ENCODE measurements around the gene CHCHD3. TPM values are rescaled to one million over a fixed set of nuclear protein-coding genes. Genes with fewer than 3 reads are reported as not detected.

Gene CHCHD3
- total and polyA plus RNA-seq, 7 experiments from 2014 or later: 25.6 to 49.7 (median 38.6) TPM

GRCh38 chr7:133003052-133003910 lies 78.6 kb downstream of the CHCHD3 start:
- ChIA-PET POLR2A (no interaction called here), CTCF (no interaction called here)
- Mint-ChIP-seq H3K9me3 (peaks cover 3 to 31% (median 7%) of the 10 kb centered on the region in 11 donors), H3K36me3 (peaks cover 14 to 39% (median 30%) of the 10 kb centered on the region in 5 donors), H3K27ac (no peak overlapping the region), H3K27me3 (no peaks in the 10 kb centered on the region), H3K4me1 (peaks cover 0 to 40% (median 34%) of the 10 kb centered on the region in 7 donors), H3K4me3 (peak overlapping the region in 1 of 10 donors; percentile 13)
- no peaks in the 10 kb centered on the region for H3K27me3 ChIP-seq (ENCODE audit: control insufficient read depth in 2 of 2, insufficient read depth in 2 of 2, low read length in 2 of 2)
- no peak overlapping the region for H3K4me3 ChIP-seq (ENCODE audit: low read length)
- ATAC-seq (no peak), DNase-seq (no peak)
- H3K27ac ChIP-seq (ENCODE audit: low read depth, low read length): no peak overlapping the region
- intact Hi-C loops (cut with micrococcal nuclease): no loop called here
- no peaks in the 10 kb centered on the region for H3K4me1 ChIP-seq (ENCODE audit: control insufficient read depth in 2 of 2, insufficient read depth in 2 of 2, low read length in 2 of 2)
- no peaks in the 10 kb centered on the region for H3K36me3 ChIP-seq (ENCODE audit: control insufficient read depth in 2 of 3, insufficient read depth in 3 of 3, low read length in 3 of 3)
- no peaks in the 10 kb centered on the region for H3K9me3 ChIP-seq (ENCODE audit: control insufficient read depth in 2 of 3, low read length in 3 of 3)

GRCh38 chr7:133001727-133002126 lies 80.2 kb downstream of the CHCHD3 start:
- Histone ChIP-seq H3K4me1 (ENCODE audit: control insufficient read depth in 2 of 2, insufficient read depth in 2 of 2, low read length in 2 of 2) (no peaks in the 10 kb centered on the region), H3K27me3 (ENCODE audit: control insufficient read depth in 2 of 2, insufficient read depth in 2 of 2, low read length in 2 of 2) (no peaks in the 10 kb centered on the region), H3K36me3 (ENCODE audit: control insufficient read depth in 2 of 3, insufficient read depth in 3 of 3, low read length in 3 of 3) (no peaks in the 10 kb centered on the region), H3K27ac (ENCODE audit: low read depth, low read length) (no peak overlapping the region), H3K9me3 (ENCODE audit: control insufficient read depth in 2 of 3, low read length in 3 of 3) (no peaks in the 10 kb centered on the region), H3K4me3 (ENCODE audit: low read length) (no peak overlapping the region)
- Mint-ChIP-seq H3K4me1 (peaks cover 0 to 41% (median 34%) of the 10 kb centered on the region in 7 donors), H3K36me3 (peaks cover 6 to 25% (median 14%) of the 10 kb centered on the region in 5 donors), H3K4me3 (no peak overlapping the region), H3K27me3 (no peaks in the 10 kb centered on the region), H3K27ac (peak overlapping the region in 1 of 9 donors; percentile 9), H3K9me3 (peaks cover 0 to 15% (median 0%) of the 10 kb centered on the region in 11 donors)
- ChIA-PET POLR2A (no interaction called here), CTCF (interaction anchor here (0.5 kb wide), 1 partner anchor 202 kb away, joined by 7 read pairs; no protein-coding TSS in a partner anchor)
- intact Hi-C loops (cut with micrococcal nuclease): no loop called here
- no peak for ATAC-seq
- DNase-seq: no peak

GRCh38 chr7:132999845-133000244 lies 82.0 kb downstream of the CHCHD3 start:
- Histone ChIP-seq H3K4me3 (ENCODE audit: low read length) (no peak overlapping the region), H3K27me3 (ENCODE audit: control insufficient read depth in 2 of 2, insufficient read depth in 2 of 2, low read length in 2 of 2) (no peaks in the 10 kb centered on the region), H3K9me3 (ENCODE audit: control insufficient read depth in 2 of 3, low read length in 3 of 3) (no peaks in the 10 kb centered on the region), H3K27ac (ENCODE audit: low read depth, low read length) (no peak overlapping the region), H3K4me1 (ENCODE audit: control insufficient read depth in 2 of 2, insufficient read depth in 2 of 2, low read length in 2 of 2) (no peaks in the 10 kb centered on the region), H3K36me3 (ENCODE audit: control insufficient read depth in 2 of 3, insufficient read depth in 3 of 3, low read length in 3 of 3) (no peaks in the 10 kb centered on the region)
- Mint-ChIP-seq H3K9me3 (peaks cover 0 to 5% (median 0%) of the 10 kb centered on the region in 11 donors), H3K4me1 (peaks cover 0 to 55% (median 47%) of the 10 kb centered on the region in 7 donors), H3K27me3 (no peaks in the 10 kb centered on the region), H3K4me3 (no peak overlapping the region), H3K36me3 (peaks cover 2 to 18% (median 9%) of the 10 kb centered on the region in 5 donors), H3K27ac (no peak overlapping the region)
- CTCF ChIA-PET: no interaction called here
- intact Hi-C loops (cut with micrococcal nuclease): no loop called here
- no peak for DNase-seq
- POLR2A ChIA-PET: no interaction called here
- no peak for ATAC-seq

GRCh38 chr7:132998763-132999162 lies 83.1 kb downstream of the CHCHD3 start:
- intact Hi-C loops (cut with micrococcal nuclease): no loop called here
- no peaks in the 10 kb centered on the region for H3K9me3 Mint-ChIP-seq
- H3K27me3 ChIP-seq (ENCODE audit: control insufficient read depth in 2 of 2, insufficient read depth in 2 of 2, low read length in 2 of 2): no peaks in the 10 kb centered on the region
- H3K4me1 Mint-ChIP-seq: peaks cover 0 to 57% (median 41%) of the 10 kb centered on the region in 7 donors
- no peaks in the 10 kb centered on the region for H3K9me3 ChIP-seq (ENCODE audit: control insufficient read depth in 2 of 3, low read length in 3 of 3)
- DNase-seq (no peak), ATAC-seq (no peak)
- H3K4me1 ChIP-seq (ENCODE audit: control insufficient read depth in 2 of 2, insufficient read depth in 2 of 2, low read length in 2 of 2): no peaks in the 10 kb centered on the region
- no peak overlapping the region for H3K4me3 ChIP-seq (ENCODE audit: low read length)
- ChIA-PET CTCF (no interaction called here), POLR2A (no interaction called here)
- no peak overlapping the region for H3K27ac ChIP-seq (ENCODE audit: low read depth, low read length)
- H3K27me3 Mint-ChIP-seq: no peaks in the 10 kb centered on the region
- H3K27ac Mint-ChIP-seq: no peak overlapping the region
- no peaks in the 10 kb centered on the region for H3K36me3 ChIP-seq (ENCODE audit: control insufficient read depth in 2 of 3, insufficient read depth in 3 of 3, low read length in 3 of 3)
- no peak overlapping the region for H3K4me3 Mint-ChIP-seq
- peaks cover 0 to 17% (median 4%) of the 10 kb centered on the region in 5 donors for H3K36me3 Mint-ChIP-seq

- H3K9me3 ChIP-seq (ENCODE audit: control insufficient read depth in 2 of 3, low read length in 3 of 3): no peaks in the 10 kb centered on the region
These were observed 84.4 kb downstream of the CHCHD3 start for GRCh38 chr7:132997505-132997904.

GRCh38 chr7:132996581-132997242 lies 85.2 kb downstream of the CHCHD3 start:
- no peak for ATAC-seq
- Mint-ChIP-seq H3K9me3 (no peaks in the 10 kb centered on the region), H3K4me1 (peaks cover 0 to 56% (median 35%) of the 10 kb centered on the region in 7 donors), H3K4me3 (no peak overlapping the region), H3K36me3 (peaks cover 0 to 8% (median 3%) of the 10 kb centered on the region in 5 donors), H3K27me3 (no peaks in the 10 kb centered on the region), H3K27ac (no peak overlapping the region)
- Histone ChIP-seq H3K9me3 (ENCODE audit: control insufficient read depth in 2 of 3, low read length in 3 of 3) (no peaks in the 10 kb centered on the region), H3K27ac (ENCODE audit: low read depth, low read length) (no peak overlapping the region), H3K4me1 (ENCODE audit: control insufficient read depth in 2 of 2, insufficient read depth in 2 of 2, low read length in 2 of 2) (no peaks in the 10 kb centered on the region), H3K27me3 (ENCODE audit: control insufficient read depth in 2 of 2, insufficient read depth in 2 of 2, low read length in 2 of 2) (no peaks in the 10 kb centered on the region), H3K4me3 (ENCODE audit: low read length) (no peak overlapping the region), H3K36me3 (ENCODE audit: control insufficient read depth in 2 of 3, insufficient read depth in 3 of 3, low read length in 3 of 3) (no peaks in the 10 kb centered on the region)
- intact Hi-C loops (cut with micrococcal nuclease): no loop called here
- DNase-seq: no peak
- ChIA-PET POLR2A (no interaction called here), CTCF (no interaction called here)

More at GRCh38 chr7:132997505-132997904, 84.4 kb downstream of the CHCHD3 start:
- Mint-ChIP-seq H3K36me3 (peaks cover 0 to 9% (median 3%) of the 10 kb centered on the region in 5 donors), H3K27me3 (no peaks in the 10 kb centered on the region), H3K4me1 (peaks cover 0 to 53% (median 30%) of the 10 kb centered on the region in 7 donors), H3K9me3 (no peaks in the 10 kb centered on the region), H3K4me3 (no peak overlapping the region), H3K27ac (no peak overlapping the region)
- ChIA-PET POLR2A (no interaction called here), CTCF (interaction anchor here (0.7 kb wide), 1 partner anchor 32 kb away, joined by 3 read pairs; no protein-coding TSS in a partner anchor)
- Histone ChIP-seq H3K4me1 (ENCODE audit: control insufficient read depth in 2 of 2, insufficient read depth in 2 of 2, low read length in 2 of 2) (no peaks in the 10 kb centered on the region), H3K27ac (ENCODE audit: low read depth, low read length) (no peak overlapping the region), H3K4me3 (ENCODE audit: low read length) (no peak overlapping the region), H3K27me3 (ENCODE audit: control insufficient read depth in 2 of 2, insufficient read depth in 2 of 2, low read length in 2 of 2) (no peaks in the 10 kb centered on the region), H3K36me3 (ENCODE audit: control insufficient read depth in 2 of 3, insufficient read depth in 3 of 3, low read length in 3 of 3) (no peaks in the 10 kb centered on the region)
- no peak for ATAC-seq
- no peak for DNase-seq
- intact Hi-C loops (cut with micrococcal nuclease): no loop called here
